SK-N-SH (cell line): ENCODE measurements around the gene DQX1.

ENCODE experiments used
- CTCF ChIP-seq: fragments of 200-600 bp; sonication (generic); IDR thresholded peaks from 2 replicates; pipeline ENCODE4 v1.6.1; 2017; ENCODE audit warnings: antibody characterized with exemption, mild to moderate bottlenecking, moderate library complexity
- EZH2phosphoT487 ChIP-seq: fragments of 200-600 bp; sonication (generic); IDR thresholded peaks from 2 replicates; pipeline ENCODE4 v1.6.1; 2017; ENCODE audit warnings: low read depth, mixed run types, mild to moderate bottlenecking, antibody characterized with exemption, moderate library complexity, borderline replicate concordance
- IRF3 ChIP-seq: fragments of 150-350 bp; IDR thresholded peaks from 2 replicates; pipeline ENCODE4 v1.6.1; 2016; ENCODE audit warnings: mild to moderate bottlenecking, low read depth, low read length
- MXI1 ChIP-seq: IDR thresholded peaks from 2 replicates; pipeline ENCODE4 v1.6.1; 2012; ENCODE audit warnings: mild to moderate bottlenecking, low read depth, low read length, improper control_type of control experiment
- POLR2AphosphoS5 ChIP-seq: IDR thresholded peaks from 2 replicates; pipeline ENCODE4 v1.6.1; 2012; ENCODE audit warnings: low read depth, low read length
- TAF1 ChIP-seq: IDR thresholded peaks from 2 replicates; pipeline ENCODE4 v1.6.1; 2012; ENCODE audit warnings: low read depth, mild to moderate bottlenecking, low read length, moderate library complexity, borderline replicate concordance
- TEAD4 ChIP-seq: IDR thresholded peaks from 2 replicates; pipeline ENCODE4 v1.4.0; 2012; ENCODE audit warnings: mild to moderate bottlenecking, borderline replicate concordance; ENCODE audit not compliant: insufficient read depth
- YY1 ChIP-seq: IDR thresholded peaks from 2 replicates; pipeline ENCODE4 v1.4.0; 2012; ENCODE audit warnings: low read depth, mild to moderate bottlenecking
- TF ChIP-seq, protein P1 (sequence below): IDR thresholded peaks from 2 replicates; pipeline ENCODE4; 2012
- TF ChIP-seq, protein P2 (sequence below): fragments of 150-350 bp; IDR thresholded peaks from 2 replicates; pipeline ENCODE4 v1.6.1; 2017; ENCODE audit warnings: antibody characterized with exemption, low read length, low read depth, borderline replicate concordance

DNA sequence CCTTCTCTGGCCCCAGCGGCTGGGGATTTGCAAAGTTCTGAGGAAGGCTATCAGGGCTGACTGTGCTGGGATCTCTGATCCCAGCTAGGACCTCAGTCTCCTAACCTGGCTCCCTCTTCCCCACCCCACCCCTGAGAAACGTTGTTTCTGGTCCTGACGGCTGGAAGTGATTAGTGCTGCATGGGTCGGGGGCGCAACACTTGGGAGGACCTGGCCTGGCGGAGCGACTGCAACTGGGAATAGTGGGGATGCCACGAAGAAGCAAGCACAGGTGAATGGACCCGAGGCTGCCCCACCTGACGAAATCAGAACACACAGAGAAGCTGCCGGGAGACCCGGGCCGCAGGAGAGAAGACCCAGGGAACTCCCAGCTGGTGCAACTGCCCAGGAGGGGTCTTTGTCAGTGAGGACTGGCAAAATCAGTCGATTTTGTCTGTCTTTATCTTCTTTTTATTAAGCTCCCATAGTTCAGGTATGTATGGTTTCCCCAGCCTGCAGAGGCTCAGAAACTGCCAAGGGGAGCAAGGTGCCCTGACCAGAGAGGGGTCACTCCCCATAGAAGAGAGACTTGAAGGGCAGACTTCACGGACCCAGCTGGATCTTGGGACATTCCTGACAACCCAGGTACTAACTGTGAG is 26.0 kb downstream of the DQX1 start:
- TF ChIP-seq TAF1 (no peak), IRF3 (no peak), CTCF (no peak), POLR2AphosphoS5 (no peak), MXI1 (no peak), TEAD4 (no peak), YY1 (no peak), EZH2phosphoT487 (no peak)
- TF ChIP-seq, protein P1, sequence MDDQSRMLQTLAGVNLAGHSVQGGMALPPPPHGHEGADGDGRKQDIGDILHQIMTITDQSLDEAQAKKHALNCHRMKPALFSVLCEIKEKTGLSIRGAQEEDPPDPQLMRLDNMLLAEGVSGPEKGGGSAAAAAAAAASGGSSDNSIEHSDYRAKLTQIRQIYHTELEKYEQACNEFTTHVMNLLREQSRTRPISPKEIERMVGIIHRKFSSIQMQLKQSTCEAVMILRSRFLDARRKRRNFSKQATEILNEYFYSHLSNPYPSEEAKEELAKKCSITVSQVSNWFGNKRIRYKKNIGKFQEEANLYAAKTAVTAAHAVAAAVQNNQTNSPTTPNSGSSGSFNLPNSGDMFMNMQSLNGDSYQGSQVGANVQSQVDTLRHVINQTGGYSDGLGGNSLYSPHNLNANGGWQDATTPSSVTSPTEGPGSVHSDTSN, result no peak
- TF ChIP-seq, protein P2, sequence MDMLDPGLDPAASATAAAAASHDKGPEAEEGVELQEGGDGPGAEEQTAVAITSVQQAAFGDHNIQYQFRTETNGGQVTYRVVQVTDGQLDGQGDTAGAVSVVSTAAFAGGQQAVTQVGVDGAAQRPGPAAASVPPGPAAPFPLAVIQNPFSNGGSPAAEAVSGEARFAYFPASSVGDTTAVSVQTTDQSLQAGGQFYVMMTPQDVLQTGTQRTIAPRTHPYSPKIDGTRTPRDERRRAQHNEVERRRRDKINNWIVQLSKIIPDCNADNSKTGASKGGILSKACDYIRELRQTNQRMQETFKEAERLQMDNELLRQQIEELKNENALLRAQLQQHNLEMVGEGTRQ, result no peak
